ENCODE measurements around the gene RTN4R. TPM values are rescaled to one million over a fixed set of nuclear protein-coding genes. Genes with fewer than 3 reads are reported as not detected.
A peak's percentile ranks its signal among the peaks of the same experiment; 100 is the strongest.

Gene RTN4R
- total and polyA plus RNA-seq, 9 of the 15 experiments (the other 6 are each of a cell fraction or from before 2014, with no cell fraction given), result 0.04 to 2.8 (median 1.4) TPM; not detected in 3

- TF ChIP-seq AFF4 (CRISPR knock-in tag; IDR thresholded peaks at IDR 0.05), result no peak
- TF ChIP-seq ZBTB5 (IDR thresholded peaks at IDR 0.05), result no peak
- no peak for TF ChIP-seq ZNF121 (CRISPR knock-in tag; conservative IDR thresholded peaks at IDR 0.05)
- TF ChIP-seq AFF1 (IDR thresholded peaks at IDR 0.05; ENCODE audit: low read depth in 1 of 2, partially characterized antibody in 2 of 2), result no peak
- 0 out of 4 replicates have a peak, but pooled peaks of 1 of the 2 experiments have one; percentile 18 for TF ChIP-seq ZNF639 (CRISPR knock-in tag; conservative IDR thresholded peaks at IDR 0.05 in 1 of 2, IDR thresholded peaks at IDR 0.05 in 1 of 2)
- no peak for TF ChIP-seq ZNF354B (CRISPR knock-in tag; IDR thresholded peaks at IDR 0.05)
- no peak for TF ChIP-seq THRAP3 (IDR thresholded peaks at IDR 0.05; ENCODE audit: borderline replicate concordance)
- no peak for TF ChIP-seq ZNF140 (CRISPR knock-in tag; IDR thresholded peaks at IDR 0.05)
- no peak for TF ChIP-seq ZC3H8 (IDR thresholded peaks at IDR 0.05)
- TF ChIP-seq HBP1 (CRISPR knock-in tag; IDR thresholded peaks at IDR 0.05), result no peak
- TF ChIP-seq TAF7 (tag; IDR thresholded peaks at IDR 0.05), result no peak
- no peak for TF ChIP-seq COPS2 (conservative IDR thresholded peaks at IDR 0.05)
- no peak for TF ChIP-seq PHF21A (IDR thresholded peaks at IDR 0.05; ENCODE audit: borderline replicate concordance, low read depth)
Measured at GRCh38 chr22:20238901-20239675, 29.0 kb downstream of the RTN4R start (continued).

Measured in K562 (cell line).